HG03457 (cell line): Measurements from ENCODE around the gene ZNF593.

ENCODE experiments used
- ATAC-seq: cut with Tn5 transposase; IDR thresholded peaks from one replicate; pipeline ENCODE4 v1.9.1; 2021; ENCODE audit warnings: moderate number of reproducible peaks; ENCODE audit not compliant: unreplicated experiment

Gene ZNF593

DNA sequence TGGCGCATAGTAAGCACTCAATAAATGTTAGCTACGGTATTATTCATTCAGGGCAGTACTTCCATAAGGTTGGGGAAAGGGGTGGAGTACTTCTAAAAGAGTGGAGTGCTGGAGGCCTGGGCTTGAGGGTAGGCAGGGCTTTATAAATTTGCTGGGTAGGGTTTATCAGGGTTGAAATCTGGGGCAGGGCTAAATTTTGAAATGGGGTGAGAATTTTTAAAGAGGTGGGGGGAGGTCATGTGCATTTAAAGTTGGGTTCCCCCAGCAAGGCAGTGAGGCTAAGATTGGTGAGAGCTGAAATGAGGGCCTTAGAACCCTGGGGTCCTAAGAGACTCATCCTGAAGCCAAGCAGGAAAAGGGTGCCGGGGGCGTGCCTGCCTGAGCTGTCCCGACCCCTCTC, 30.7 kb downstream of the ZNF593 start:
- no peak for ATAC-seq

DNA sequence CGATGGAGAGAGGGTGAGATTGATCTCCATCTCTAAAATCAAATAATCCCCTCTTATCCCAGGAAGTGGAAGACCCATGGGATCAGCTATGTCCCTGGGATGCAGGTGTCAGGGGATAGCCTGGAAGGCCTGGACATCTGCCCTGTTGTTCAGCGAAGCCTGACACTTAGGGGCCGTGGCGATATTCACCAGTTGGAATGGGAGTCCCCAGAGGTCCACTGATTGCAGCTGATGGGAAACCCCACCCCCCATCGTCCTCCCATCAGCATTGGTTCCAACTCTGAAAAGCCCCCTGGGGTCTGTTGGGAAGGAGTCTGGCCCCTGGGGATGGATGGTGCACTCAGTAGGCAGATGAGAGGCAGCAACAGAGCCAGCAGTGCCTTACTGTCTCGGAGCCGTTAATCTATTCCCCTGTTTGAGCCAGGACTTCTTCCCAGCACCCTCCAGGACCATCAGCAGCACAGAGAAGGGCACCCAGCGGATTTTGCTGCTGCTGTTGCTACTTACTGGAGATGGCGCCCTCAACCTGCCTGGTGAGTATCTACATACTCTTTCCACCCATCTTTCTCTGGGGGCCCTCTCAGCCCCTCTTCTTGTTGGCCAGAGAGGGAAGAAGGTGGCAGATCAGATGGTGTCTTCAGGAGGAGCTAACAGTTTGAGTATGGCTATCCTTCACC, 34.1 kb downstream of the ZNF593 start:
- ATAC-seq, result no peak

- no peak for ATAC-seq
These were observed 40.6 kb downstream of the ZNF593 start for GRCh38 chr1:26210147-26210870.

DNA sequence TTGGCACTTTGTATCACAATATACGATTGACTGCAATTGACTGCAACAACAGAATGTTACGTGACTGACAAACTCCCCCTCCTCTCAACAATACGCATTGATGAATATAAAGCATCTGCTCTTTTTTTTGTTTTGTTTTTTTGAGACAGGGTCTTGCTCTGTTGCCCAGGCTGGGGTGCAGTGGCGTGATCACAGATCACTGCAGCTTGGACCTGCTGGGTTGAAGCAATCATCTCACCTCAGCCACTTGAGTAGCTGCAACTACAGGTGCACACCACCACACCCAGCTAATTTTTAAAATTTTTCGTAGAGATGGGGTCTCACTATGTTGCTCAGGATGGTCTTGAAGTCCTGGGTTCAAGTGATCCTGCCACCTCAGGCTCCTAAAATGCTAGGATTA, 43.0 kb downstream of the ZNF593 start:
- ATAC-seq, result no peak

GRCh38 chr1:26213335-26213905, 43.7 kb downstream of the ZNF593 start:
- ATAC-seq, result no peak

DNA sequence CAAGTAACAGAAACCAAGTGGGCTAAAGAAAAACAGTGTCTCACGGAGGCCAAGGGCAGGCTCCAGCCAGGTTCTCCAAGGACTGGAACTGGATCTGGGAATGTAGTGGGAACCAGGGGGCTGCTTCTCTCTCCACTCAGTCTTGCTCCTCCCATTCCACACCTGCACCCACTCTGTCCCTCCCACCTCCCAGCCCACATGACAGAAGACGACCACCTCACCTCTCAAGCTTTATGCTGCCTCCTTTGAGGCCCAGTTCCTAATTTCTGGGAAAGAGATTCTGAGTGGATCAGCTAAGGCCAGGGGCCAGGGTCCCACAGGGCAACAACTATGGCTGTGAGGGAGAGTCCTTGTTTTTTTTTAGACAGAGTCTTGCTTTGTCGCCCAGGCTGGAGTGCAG, 45.5 kb downstream of the ZNF593 start:
- ATAC-seq, result no peak

- no peak for ATAC-seq
These were observed 49.3 kb downstream of the ZNF593 start for GRCh38 chr1:26218906-26219494.
